Lower leg skin (tissue), 4 donors: ENCODE measurements around the gene CCT3. TPM values are rescaled to one million over a fixed set of nuclear protein-coding genes. Genes with fewer than 3 reads are reported as not detected.
"Not testable (repeated sequence)": the region's sequence is repeated elsewhere in the genome, so short reads cannot be mapped to it uniquely, and the experiment has no call there.

Source experiments
- DNase-seq, 2 donors: peaks; one replicate each; pipeline ENCODE4 v3.0.0-alpha.2; 2019; ENCODE audit warnings: low spot score in 2 of 2
- H3K4me3 ChIP-seq: fragments of 200-600 bp; sonication (generic); 2 replicates; pipeline ENCODE4 v1.5.1; 2017; ENCODE audit warnings: mild to moderate bottlenecking, low read depth; ENCODE audit not compliant: poor library complexity, severe bottlenecking
- CTCF ChIP-seq, 3 donors: fragments of 450-650 bp; IDR thresholded peaks; one replicate each; pipeline ENCODE4 v1.5.1; 2016; ENCODE audit warnings: antibody characterized with exemption in 3 of 3, mild to moderate bottlenecking in 3 of 3, moderate library complexity in 2 of 3
- POLR2A ChIP-seq, 2 donors: fragments of 450-650 bp; IDR thresholded peaks; one replicate each; pipeline ENCODE4 v1.6.1; 2016 to 2017; ENCODE audit warnings: antibody characterized with exemption in 2 of 2, mild to moderate bottlenecking in 1 of 2, moderate library complexity in 1 of 2
- WGBS, 2 donors: methylation state at CpG; one replicate each; pipeline ENCODE4 v1.1.5; 2018; 5-methylcytosine and 5-hydroxymethylcytosine counted together
- intact Hi-C: fragments of 100-400 bp; cut with DNase I; formaldehyde crosslinking; loops from one replicate; pipeline ENCODE4 v1.15.0; 2023; ENCODE audit warnings: low total_unique reads
- total RNA-seq, 4 donors: library from RNA; depleted of rRNA; stranded (reverse); fragments of >200 nt; gene quantifications; one replicate each; pipeline ENCODE4 v1.1.0, GENCODE V29; 2016

Gene CCT3
- total RNA-seq, 4 donors from 2014 or later: 119 to 202 (median 150) TPM

- WGBS, 2 donors: 90 to 96% methylated on average over 2 of the region's 2 CpGs
- TF ChIP-seq POLR2A (IDR thresholded peaks at IDR 0.05) (no peak), CTCF (IDR thresholded peaks at IDR 0.05) (no peak)
- no peak for DNase-seq
- intact Hi-C loops: no loop called here
- H3K4me3 ChIP-seq: no peak overlapping the region
Measured at GRCh38 chr1:156357977-156358376, 19.9 kb upstream of the CCT3 start.

- no peak for TF ChIP-seq POLR2A (IDR thresholded peaks at IDR 0.05)
- TF ChIP-seq CTCF (IDR thresholded peaks at IDR 0.05): no peak
- 12 to 13% methylated on average over 22 of the region's 22 CpGs for WGBS, 2 donors
- no peak for DNase-seq
- no peak overlapping the region for H3K4me3 ChIP-seq
- intact Hi-C loops: no loop called here
Measured at GRCh38 chr1:156356875-156357534, 18.9 kb upstream of the CCT3 start.

- H3K4me3 ChIP-seq: no peak overlapping the region
- intact Hi-C loops: no loop called here
- WGBS, 2 donors: 51 to 53% methylated on average over 6 of the region's 6 CpGs
- no peak for DNase-seq
- no peak for TF ChIP-seq POLR2A (IDR thresholded peaks at IDR 0.05)
- no peak for TF ChIP-seq CTCF (IDR thresholded peaks at IDR 0.05)
Measured at GRCh38 chr1:156356262-156356874, 18.3 kb upstream of the CCT3 start.

- H3K4me3 ChIP-seq, DNase-seq, intact Hi-C loops: not testable (repeated sequence)
- WGBS, 2 donors: 89 to 90% methylated on average over 13 of the region's 13 CpGs
Measured at GRCh38 chr1:156352481-156352880, 14.4 kb upstream of the CCT3 start.

GRCh38 chr1:156347331-156347730 lies 9.2 kb upstream of the CCT3 start:
- intact Hi-C loops: no loop called here
- TF ChIP-seq CTCF (IDR thresholded peaks at IDR 0.05) (no peak), POLR2A (IDR thresholded peaks at IDR 0.05) (no peak)
- DNase-seq: no peak
- no peak overlapping the region for H3K4me3 ChIP-seq
- WGBS, 2 donors: 66 to 71% methylated on average over 4 of the region's 4 CpGs

- no peak for DNase-seq
- 43 to 49% methylated on average over 2 of the region's 2 CpGs for WGBS, 2 donors
- TF ChIP-seq CTCF (IDR thresholded peaks at IDR 0.05): no peak
- no peak overlapping the region for H3K4me3 ChIP-seq
- intact Hi-C loops: no loop called here
Measured at GRCh38 chr1:156346636-156347035, 8.5 kb upstream of the CCT3 start.

GRCh38 chr1:156346035-156346434 lies 7.9 kb upstream of the CCT3 start:
- WGBS, 2 donors: 89 to 100% methylated on average over 2 of the region's 2 CpGs
- DNase-seq, H3K4me3 ChIP-seq, intact Hi-C loops: not testable (repeated sequence)
